Natural killer cell (primary cell): Measurements from ENCODE around the gene PSMD4. TPM values are rescaled to one million over a fixed set of nuclear protein-coding genes. Genes with fewer than 3 reads are reported as not detected.
A peak's percentile ranks its signal among the peaks of the same experiment; 100 is the strongest.

Experiments
- ATAC-seq, 3 donors: fragments of 150-1000 bp in 2 of 3; fragments of 200-7000 bp in 1 of 3; cut with Tn5 transposase; 1 replicate in 1 of 3; 2 replicates in 2 of 3; pipeline ENCODE4 v1.10.0; 2021; ENCODE audit warnings: mild to moderate bottlenecking in 2 of 3, moderate library complexity in 2 of 3
- DNase-seq, 2 donors: peaks; one replicate each; pipeline versions ENCODE4 v3.0.0 to v3.0.0-alpha.2; 2013 to 2021; ENCODE audit warnings: mixed read lengths in 1 of 2
- H3K27ac ChIP-seq: one replicate; pipeline ENCODE4 v1.5.1; 2013; ENCODE audit warnings: mild to moderate bottlenecking, low read length
- H3K27me3 ChIP-seq: one replicate; pipeline ENCODE4 v1.6.1; 2013; ENCODE audit warnings: low read length; ENCODE audit not compliant: control insufficient read depth, insufficient read depth
- H3K36me3 ChIP-seq: one replicate; pipeline ENCODE4 v1.6.1; 2013; ENCODE audit warnings: low read length; ENCODE audit not compliant: control insufficient read depth, insufficient read depth
- H3K4me1 ChIP-seq: one replicate; pipeline ENCODE4 v1.6.1; 2013; ENCODE audit warnings: low read length; ENCODE audit not compliant: control insufficient read depth, insufficient read depth
- H3K4me3 ChIP-seq: one replicate; pipeline ENCODE4 v1.5.1; 2013; ENCODE audit warnings: low read length
- H3K9me3 ChIP-seq: one replicate; pipeline ENCODE4 v1.6.1; 2013; ENCODE audit warnings: low read length; ENCODE audit not compliant: control insufficient read depth, insufficient read depth
- H3K27ac Mint-ChIP-seq, 2 donors: one replicate each; pipeline ENCODE4 v1.8.0; 2022; ENCODE audit warnings: mild to moderate bottlenecking in 2 of 2, mixed read lengths in 2 of 2, moderate library complexity in 1 of 2
- H3K27me3 Mint-ChIP-seq, 2 donors: one replicate each; pipeline ENCODE4 v1.8.0; 2022; ENCODE audit warnings: low read depth in 2 of 2, mixed read lengths in 2 of 2
- H3K36me3 Mint-ChIP-seq: one replicate; pipeline ENCODE4 v1.8.0; 2022; ENCODE audit warnings: mixed read lengths
- H3K4me1 Mint-ChIP-seq, 2 donors: one replicate each; pipeline ENCODE4 v1.8.0; 2022; ENCODE audit warnings: mixed read lengths in 2 of 2
- H3K4me3 Mint-ChIP-seq: one replicate; pipeline ENCODE4 v1.8.0; 2022; ENCODE audit warnings: mild to moderate bottlenecking, moderate library complexity, mixed read lengths
- H3K9me3 Mint-ChIP-seq, 2 donors: one replicate each; pipeline ENCODE4 v1.8.0; 2022; ENCODE audit warnings: mixed read lengths in 2 of 2
- CTCF ChIP-seq: fragments of 200-600 bp; IDR thresholded peaks from one replicate; pipeline ENCODE4 v1.8.0; 2022; ENCODE audit warnings: antibody characterized with exemption
- WGBS: methylation state at CpG from one replicate; pipeline ENCODE4 v1.1.7; 2013; ENCODE audit warnings: missing lambda C conversion rate; ENCODE audit not compliant: insufficient coverage; 5-methylcytosine and 5-hydroxymethylcytosine counted together
- intact Hi-C: fragments of 100-400 bp; cut with micrococcal nuclease; formaldehyde crosslinking; loops from one replicate; pipeline ENCODE4 v1.14.2; 2022
- total RNA-seq, 4 donors: library from RNA; stranded (reverse); fragments of 120-200 nt in 1 of 4; gene quantifications; one replicate each; pipeline versions ENCODE4 v1.2.3 to v1.2.4, GENCODE V29; 2013 to 2022

The PSMD4 gene
- total RNA-seq, 3 donors from 2014 or later (not counting 1 experiment from before 2014, with no cell fraction given), result 94.2 to 101 (median 99.3) TPM

DNA sequence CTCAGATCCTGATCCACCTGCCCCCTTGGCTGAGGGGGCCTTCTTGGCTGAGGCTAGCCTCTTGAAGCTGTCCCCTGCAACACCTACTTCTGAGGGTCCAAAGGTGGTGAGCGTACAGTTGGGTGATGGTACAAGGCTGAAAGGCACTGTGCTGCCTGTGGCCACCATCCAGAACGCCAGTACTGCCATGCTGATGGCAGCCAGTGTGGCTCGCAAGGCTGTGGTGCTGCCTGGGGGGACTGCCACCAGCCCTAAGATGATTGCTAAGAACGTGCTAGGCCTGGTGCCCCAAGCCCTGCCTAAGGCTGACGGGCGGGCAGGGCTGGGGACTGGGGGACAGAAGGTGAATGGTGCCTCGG, 32.8 kb downstream of the PSMD4 start:
- Mint-ChIP-seq H3K27me3 (no peaks in the 10 kb centered on the region), H3K9me3 (no peaks in the 10 kb centered on the region), H3K36me3 (no peaks in the 10 kb centered on the region), H3K4me3 (no peak overlapping the region), H3K27ac (no peak overlapping the region), H3K4me1 (peaks cover 55 to 61% of the 10 kb centered on the region in 2 donors)
- peaks cover 65% of the 10 kb centered on the region for H3K4me1 ChIP-seq
- no peak overlapping the region for H3K4me3 ChIP-seq
- H3K27me3 ChIP-seq, result no peaks in the 10 kb centered on the region
- H3K9me3 ChIP-seq, result no peaks in the 10 kb centered on the region
- intact Hi-C loops, result no loop called here
- no peak overlapping the region for H3K27ac ChIP-seq
- peaks cover 62% of the 10 kb centered on the region for H3K36me3 ChIP-seq
- no peak for ATAC-seq
- no peak for TF ChIP-seq CTCF
- DNase-seq, result no peak
- 99% methylated on average over 7 of the region's 7 CpGs for whole genome bisulfite sequencing

- no peaks in the 10 kb centered on the region for H3K36me3 Mint-ChIP-seq
- H3K27me3 Mint-ChIP-seq, result no peaks in the 10 kb centered on the region
- H3K27ac Mint-ChIP-seq, result peak overlapping the region; percentile 83 to 86
- DNase-seq (no peak), ATAC-seq (no peak)
- Histone ChIP-seq H3K4me1 (peaks cover 68% of the 10 kb centered on the region), H3K36me3 (peaks cover 68% of the 10 kb centered on the region), H3K4me3 (no peak overlapping the region), H3K27me3 (no peaks in the 10 kb centered on the region), H3K9me3 (no peaks in the 10 kb centered on the region), H3K27ac (no peak overlapping the region)
- WGBS, result 96% methylated on average over 22 of the region's 22 CpGs
- H3K4me1 Mint-ChIP-seq, result peaks cover 60 to 65% of the 10 kb centered on the region in 2 donors
- no peak for TF ChIP-seq CTCF
- intact Hi-C loops, result no loop called here
- no peak overlapping the region for H3K4me3 Mint-ChIP-seq
- no peaks in the 10 kb centered on the region for H3K9me3 Mint-ChIP-seq
Observed at GRCh38 chr1:151287767-151288500, 33.4 kb downstream of the PSMD4 start.

GRCh38 chr1:151288502-151288901, 34.0 kb downstream of the PSMD4 start:
- Histone ChIP-seq H3K4me3 (no peak overlapping the region), H3K27me3 (no peaks in the 10 kb centered on the region), H3K4me1 (peaks cover 68% of the 10 kb centered on the region), H3K9me3 (no peaks in the 10 kb centered on the region), H3K36me3 (peaks cover 72% of the 10 kb centered on the region), H3K27ac (no peak overlapping the region)
- intact Hi-C loops, result no loop called here
- ATAC-seq, result no peak
- H3K27ac Mint-ChIP-seq, result peak overlapping the region; percentile 83 to 86
- H3K4me1 Mint-ChIP-seq, result peaks cover 56 to 65% of the 10 kb centered on the region in 2 donors
- no peaks in the 10 kb centered on the region for H3K9me3 Mint-ChIP-seq
- TF ChIP-seq CTCF, result no peak
- H3K36me3 Mint-ChIP-seq, result no peaks in the 10 kb centered on the region
- WGBS, result 94% methylated on average over 14 of the region's 14 CpGs
- DNase-seq, result no peak
- H3K4me3 Mint-ChIP-seq, result peak overlapping the region; percentile 49
- H3K27me3 Mint-ChIP-seq, result no peaks in the 10 kb centered on the region
